ENCODE measurements around the gene CACNA1E.

The CACNA1E gene

GRCh38 chr1:181701891-181702290, 218.6 kb downstream of the CACNA1E start:
- DNase-seq (ENCODE audit: low read depth) = no peak

DNA sequence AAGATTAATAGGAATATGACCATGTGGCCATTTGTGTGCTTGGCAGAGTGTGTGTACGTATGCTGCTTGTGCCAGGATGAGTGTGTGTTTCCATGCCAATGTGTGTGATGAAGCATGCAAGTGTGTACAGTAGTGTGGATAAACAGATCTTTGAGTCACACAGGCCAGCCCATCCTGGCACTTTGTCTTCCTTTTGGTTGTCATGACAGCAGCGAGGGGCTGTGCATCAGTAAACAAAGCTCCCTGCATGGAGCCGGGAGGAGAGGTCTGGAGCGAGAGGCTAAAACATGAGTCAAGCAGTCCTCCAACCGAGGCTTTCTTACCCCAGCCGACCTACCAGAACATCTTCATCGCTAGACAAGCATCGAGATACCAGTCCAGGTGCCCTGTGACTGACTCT, 221.2 kb downstream of the CACNA1E start:
- no peak for DNase-seq (ENCODE audit: low read depth)

- no peak for DNase-seq (ENCODE audit: low read depth)
Measured at GRCh38 chr1:181711820-181712219, 228.5 kb downstream of the CACNA1E start.

- no peak for DNase-seq (ENCODE audit: low read depth)
Measured at GRCh38 chr1:181712711-181713110, 229.4 kb downstream of the CACNA1E start.

- DNase-seq (ENCODE audit: low read depth) = no peak
Measured at GRCh38 chr1:181714428-181714827, 231.1 kb downstream of the CACNA1E start.

- DNase-seq (ENCODE audit: low read depth) = no peak
Measured at GRCh38 chr1:181718034-181718433, 234.7 kb downstream of the CACNA1E start.

DNA sequence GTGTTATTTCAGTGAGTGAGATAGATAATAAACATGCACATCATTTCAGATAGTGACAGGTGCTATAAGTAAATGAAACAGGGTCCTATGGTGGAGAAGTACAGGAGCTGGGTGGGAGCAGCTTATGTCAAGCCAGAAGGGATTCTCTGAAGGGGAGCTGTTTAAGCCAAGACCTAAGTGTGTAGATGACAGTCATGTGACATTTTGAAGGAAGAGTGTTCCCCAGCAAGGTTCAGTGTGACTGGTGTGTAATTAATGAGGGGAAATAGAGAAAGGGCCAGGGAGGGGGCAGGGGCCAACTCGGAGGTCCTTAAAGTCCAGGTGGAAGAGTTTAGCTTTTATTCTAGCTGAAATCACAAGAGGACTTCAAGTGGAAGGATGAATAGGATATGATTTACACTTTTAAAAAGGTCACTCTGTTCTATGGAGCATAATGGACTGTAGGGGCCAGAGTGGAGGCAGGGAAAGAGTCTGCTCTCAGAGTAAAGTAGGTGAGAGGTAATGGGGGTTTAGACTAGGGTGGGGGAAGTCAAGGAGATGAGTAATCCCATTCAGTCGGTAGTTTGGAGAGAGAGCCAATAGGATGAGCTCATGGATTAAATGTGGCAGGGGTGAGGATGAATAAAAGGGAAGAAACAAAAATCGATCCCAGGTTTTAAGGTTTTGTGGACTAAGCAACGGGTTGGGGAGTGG, 243.1 kb downstream of the CACNA1E start:
- DNase-seq (ENCODE audit: low read depth) = no peak

GRCh38 chr1:181730606-181731005, 247.3 kb downstream of the CACNA1E start:
- no peak for DNase-seq (ENCODE audit: low read depth)

- DNase-seq (ENCODE audit: low read depth) = no peak
Measured at GRCh38 chr1:181732218-181732990, 249.1 kb downstream of the CACNA1E start.

GRCh38 chr1:181733486-181733885, 250.2 kb downstream of the CACNA1E start:
- no peak for DNase-seq (ENCODE audit: low read depth)

DNA sequence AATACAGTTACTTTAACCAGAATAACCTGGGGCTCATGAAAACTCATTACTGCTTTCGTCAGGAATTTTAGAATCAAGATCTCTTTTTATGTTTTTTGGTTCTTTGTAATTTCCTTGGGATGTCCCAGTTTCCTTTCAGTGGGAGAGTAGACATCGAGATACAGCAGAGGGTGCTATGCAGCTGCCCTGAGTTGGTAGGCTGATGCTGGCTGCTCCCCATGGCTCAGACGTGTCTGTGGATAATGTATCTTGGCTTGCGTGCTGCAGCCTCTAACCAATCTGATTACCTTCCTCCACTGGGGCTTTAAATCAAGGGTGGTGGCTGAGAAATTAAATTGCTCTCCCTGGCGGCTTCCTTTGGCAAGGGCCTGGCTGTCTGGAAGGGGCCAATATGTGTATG, 253.7 kb downstream of the CACNA1E start:
- DNase-seq (ENCODE audit: low read depth) = no peak

DNA sequence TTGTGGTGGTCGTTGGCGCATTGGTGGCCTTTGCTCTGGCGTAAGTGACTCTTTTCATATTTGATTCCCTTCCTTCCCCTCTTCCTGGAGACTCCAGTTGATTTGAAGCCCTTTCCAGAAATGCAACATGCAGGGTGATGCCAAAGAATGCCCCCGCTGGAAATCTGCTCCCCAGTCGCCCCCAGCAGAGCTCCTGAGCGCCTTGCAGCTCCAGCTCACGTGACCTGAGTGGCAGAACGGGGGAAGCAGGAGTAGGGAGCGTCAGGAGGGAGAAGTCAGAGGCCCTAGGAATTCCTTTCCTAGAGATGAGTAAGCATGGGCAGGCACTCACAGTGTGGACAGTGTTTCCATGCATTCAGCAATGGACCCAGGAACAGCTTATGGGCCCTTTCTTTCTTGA, 255.9 kb downstream of the CACNA1E start:
- DNase-seq (ENCODE audit: low read depth) = no peak

DNA sequence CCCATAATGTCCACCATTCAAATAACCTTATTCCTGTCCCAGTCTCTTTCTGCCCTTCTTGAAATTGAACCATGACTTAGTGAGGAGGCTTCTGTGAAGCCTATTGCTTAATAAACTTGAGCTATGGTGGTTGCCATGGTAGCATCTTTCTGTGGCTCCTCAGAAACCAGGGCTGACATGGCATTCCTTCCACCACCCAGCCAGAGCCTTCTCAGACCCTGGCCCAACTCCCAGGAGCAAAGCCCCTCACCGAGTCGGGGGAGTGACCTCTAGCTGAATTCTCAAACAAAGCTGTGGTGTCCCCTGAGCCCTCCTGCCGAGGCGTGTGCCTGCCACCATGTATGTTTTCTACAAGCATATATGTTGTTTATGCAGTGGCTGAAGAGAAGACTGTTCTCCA, 259.1 kb downstream of the CACNA1E start:
- DNase-seq (ENCODE audit: low read depth) = no peak

- DNase-seq (ENCODE audit: low read depth) = no peak
Measured at GRCh38 chr1:181743878-181744312, 260.6 kb downstream of the CACNA1E start.

GRCh38 chr1:181746224-181746623, 262.9 kb downstream of the CACNA1E start:
- no peak for DNase-seq (ENCODE audit: low read depth)

DNA sequence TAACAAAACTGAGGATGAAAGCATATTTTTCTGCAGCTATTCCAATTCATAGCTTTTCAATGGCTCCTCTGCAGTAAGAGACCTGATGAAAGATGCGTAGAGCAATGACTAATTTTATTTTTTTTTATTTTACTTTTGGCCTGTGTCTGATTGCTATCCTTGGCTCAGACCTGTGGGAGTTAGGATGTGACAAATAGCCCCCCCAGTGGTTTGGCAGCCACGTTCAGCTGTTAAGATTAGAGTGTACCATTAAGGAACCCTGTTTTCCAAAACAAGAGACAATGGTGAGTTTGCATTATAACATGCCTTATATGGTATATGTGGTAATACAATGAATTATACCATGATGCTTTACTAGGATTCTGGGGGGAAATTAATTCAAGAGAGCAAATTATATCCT, 264.7 kb downstream of the CACNA1E start:
- no peak for DNase-seq (ENCODE audit: low read depth)

GRCh38 chr1:181754103-181754502, 270.8 kb downstream of the CACNA1E start:
- DNase-seq (ENCODE audit: low read depth) = no peak

DNA sequence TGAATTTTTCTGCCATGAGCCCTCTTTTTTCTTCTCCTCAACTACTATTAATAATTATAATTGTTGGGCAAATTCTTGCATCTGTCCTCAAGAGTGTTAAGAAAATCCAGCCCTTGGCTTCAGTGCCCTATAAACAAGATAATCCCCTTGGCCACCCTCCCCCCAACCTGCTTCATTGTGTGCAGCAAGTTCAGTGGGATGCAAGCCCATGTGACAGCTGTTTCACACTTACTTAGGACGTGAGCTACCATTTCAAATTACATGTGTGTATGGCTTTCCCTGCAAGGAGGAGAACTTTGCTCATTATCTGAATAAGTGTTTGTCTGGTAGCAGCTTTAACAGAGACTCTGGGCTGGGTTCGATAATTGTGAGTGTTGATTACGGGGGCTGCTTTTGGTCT, 276.2 kb downstream of the CACNA1E start:
- DNase-seq (ENCODE audit: low read depth) = no peak

GRCh38 chr1:181763736-181764135, 280.4 kb downstream of the CACNA1E start:
- DNase-seq (ENCODE audit: low read depth) = no peak

DNA sequence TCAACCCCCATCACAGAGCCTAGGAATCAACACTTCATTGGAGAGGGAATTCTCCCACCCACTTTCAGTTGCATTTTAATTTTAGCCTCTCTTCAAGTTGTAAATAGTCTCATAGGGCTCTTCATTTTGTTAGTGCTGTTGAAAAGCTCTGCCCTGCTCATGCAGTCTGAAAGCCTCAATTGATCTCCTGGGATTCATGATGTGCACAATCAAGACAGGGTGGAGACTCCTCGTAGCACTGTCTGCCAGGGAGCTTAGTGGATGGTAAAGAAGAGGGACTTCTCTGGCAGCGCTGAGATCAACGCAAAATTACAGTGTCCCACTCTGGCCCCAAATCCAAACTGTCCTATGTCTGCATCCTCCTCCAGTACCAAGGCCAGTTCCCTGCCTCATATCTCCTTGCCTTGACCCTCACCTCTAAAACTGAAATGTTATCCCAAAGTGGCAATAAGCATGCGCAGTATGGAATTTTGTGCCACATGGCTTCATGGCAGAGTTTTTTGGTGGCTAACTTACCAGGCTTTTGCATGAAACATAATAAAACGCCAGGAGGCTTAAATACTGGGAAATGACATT, 282.2 kb downstream of the CACNA1E start:
- DNase-seq (ENCODE audit: low read depth) = no peak

- DNase-seq (ENCODE audit: low read depth) = no peak
Measured at GRCh38 chr1:181767001-181767708, 283.8 kb downstream of the CACNA1E start.

GRCh38 chr1:181768211-181768929, 285.1 kb downstream of the CACNA1E start:
- no peak for DNase-seq (ENCODE audit: low read depth)
